HepG2 (cell line): Measurements from ENCODE around the gene KLF6. TPM values are rescaled to one million over a fixed set of nuclear protein-coding genes. Genes with fewer than 3 reads are reported as not detected.

Source experiments
- ARNT ChIP-seq: fragments of 450-650 bp; IDR thresholded peaks from 2 replicates; pipeline ENCODE4 v1.6.1; 2017
- HES4 ChIP-seq: sonication (generic); formaldehyde crosslinking; IDR thresholded peaks from 2 replicates; pipeline ENCODE4 v1.9.0; 2021; ENCODE audit warnings: mild to moderate bottlenecking, missing genetic modification reagents, borderline replicate concordance
- HOXA3 ChIP-seq: sonication (generic); formaldehyde crosslinking; IDR thresholded peaks from 2 replicates; pipeline ENCODE4 v1.5.0; 2020; ENCODE audit warnings: missing genetic modification reagents
- HOXA5 ChIP-seq: sonication (generic); formaldehyde crosslinking; IDR thresholded peaks from 2 replicates; pipeline ENCODE4 v1.4.0; 2020; ENCODE audit warnings: missing genetic modification reagents
- NFYC ChIP-seq: IDR thresholded peaks from 2 replicates; pipeline ENCODE4 v1.6.1; 2016; ENCODE audit warnings: missing genetic modification reagents, missing compliant biosample characterization
- RXRB ChIP-seq: IDR thresholded peaks from 2 replicates; pipeline ENCODE4 v1.6.1; 2016; ENCODE audit warnings: borderline replicate concordance, missing genetic modification reagents, missing compliant biosample characterization
- SRF ChIP-seq: IDR thresholded peaks from 2 replicates; pipeline ENCODE4 v1.6.1; 2011; ENCODE audit warnings: mild to moderate bottlenecking, low read depth, low read length, moderate library complexity
- ZBTB37 ChIP-seq: sonication (generic); formaldehyde crosslinking; IDR thresholded peaks from 2 replicates; pipeline ENCODE4 v1.4.0; 2020; ENCODE audit warnings: mild to moderate bottlenecking, missing genetic modification reagents
- ZBTB40 ChIP-seq, 2 experiments: fragments of 450-650 bp in 1 of 2; sonication (generic) in 1 of 2; formaldehyde crosslinking in 1 of 2; IDR thresholded peaks; 2 replicates each; pipeline versions ENCODE4 v1.6.1 to v1.8.0; 2016 to 2022; ENCODE audit warnings: antibody characterized with exemption in 1 of 2, mild to moderate bottlenecking in 1 of 2, missing genetic modification reagents in 1 of 2
- ZNF12 ChIP-seq: sonication (generic); formaldehyde crosslinking; IDR thresholded peaks from 2 replicates; pipeline ENCODE4 v1.5.0; 2020; ENCODE audit warnings: missing genetic modification reagents
- ZNF513 ChIP-seq: sonication (generic); formaldehyde crosslinking; conservative IDR thresholded peaks from 2 replicates; pipeline ENCODE4 v1.5.0; 2020; ENCODE audit warnings: missing genetic modification reagents
- ZSCAN21 ChIP-seq: sonication (generic); formaldehyde crosslinking; IDR thresholded peaks from 2 replicates; pipeline ENCODE4 v1.8.0; 2022; ENCODE audit warnings: mild to moderate bottlenecking, missing genetic modification reagents, moderate library complexity, borderline replicate concordance
- polyA plus RNA-seq, 8 experiments: library from polyadenylated mRNA; depleted of rRNA in 3 of 8; stranded (reverse) in 7 of 8; unstranded in 1 of 8; fragments of >200 nt; fragmentation: Illumina TruSeq in 4 of 8; extraction: Trizol in 4 of 8; gene quantifications; 2 replicates each; pipeline versions ENCODE4 v1.2.1 to v1.2.3, GENCODE V29; 2011 to 2016; ENCODE audit warnings: low read depth in 4 of 8, missing spikeins in 1 of 8, mixed read lengths in 1 of 8; ENCODE audit not compliant: insufficient read depth in 1 of 8
- total RNA-seq, 5 experiments: library from RNA; depleted of rRNA; stranded (reverse); fragments of >200 nt; fragmentation: Illumina TruSeq; extraction: Trizol; gene quantifications; 2 replicates each; pipeline ENCODE4 v1.2.3, GENCODE V29; 2016; ENCODE audit warnings: low read depth in 1 of 5
- TF ChIP-seq, protein P1 (sequence below), 2 experiments: fragments of 450-650 bp in 1 of 2; sonication (generic) in 1 of 2; formaldehyde crosslinking; IDR thresholded peaks; 2 replicates each; pipeline versions ENCODE4 v1.5.0 to v1.8.0; 2020 to 2022; ENCODE audit warnings: mild to moderate bottlenecking in 1 of 2, missing genetic modification reagents in 1 of 2
- TF ChIP-seq, protein P2 (sequence below): sonication (generic); formaldehyde crosslinking; IDR thresholded peaks from 2 replicates; pipeline ENCODE4 v1.4.0; 2020; ENCODE audit warnings: mild to moderate bottlenecking, missing genetic modification reagents

Gene KLF6
- total and polyA plus RNA-seq, 2 of the 13 experiments (the other 11 are each of a cell fraction or from before 2014, with no cell fraction given): 27.0 to 71.9 TPM

GRCh38 chr10:3785251-3785850 lies 342 bp upstream of the KLF6 start (continued):
- TF ChIP-seq ZBTB40 (IDR thresholded peaks at IDR 0.05): no peak
- TF ChIP-seq ZBTB40 (CRISPR knock-in tag; IDR thresholded peaks at IDR 0.05): peak; percentile 29; the same call in 1 of the 2 replicates
- TF ChIP-seq RXRB (CRISPR knock-in tag): peak; percentile 23; the same call in 1 of the 2 replicates
- TF ChIP-seq, protein P1, sequence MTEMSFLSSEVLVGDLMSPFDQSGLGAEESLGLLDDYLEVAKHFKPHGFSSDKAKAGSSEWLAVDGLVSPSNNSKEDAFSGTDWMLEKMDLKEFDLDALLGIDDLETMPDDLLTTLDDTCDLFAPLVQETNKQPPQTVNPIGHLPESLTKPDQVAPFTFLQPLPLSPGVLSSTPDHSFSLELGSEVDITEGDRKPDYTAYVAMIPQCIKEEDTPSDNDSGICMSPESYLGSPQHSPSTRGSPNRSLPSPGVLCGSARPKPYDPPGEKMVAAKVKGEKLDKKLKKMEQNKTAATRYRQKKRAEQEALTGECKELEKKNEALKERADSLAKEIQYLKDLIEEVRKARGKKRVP (CRISPR knock-in tag; IDR thresholded peaks at IDR 0.05): peak in 1 of 2 experiments; percentile 14; a peak in 1 of 4 replicates
- TF ChIP-seq HOXA5 (CRISPR knock-in tag): peak; percentile 78
- TF ChIP-seq ARNT: no peak
- peak; percentile 7; the same call in 1 of the 2 replicates for TF ChIP-seq ZNF513 (CRISPR knock-in tag)
- TF ChIP-seq SRF: 0 out of 2 replicates have a peak, but pooled peaks have one; percentile 3
- TF ChIP-seq ZSCAN21 (CRISPR knock-in tag): 0 out of 2 replicates have a peak, but pooled peaks have one; percentile 57
- TF ChIP-seq, protein P2, sequence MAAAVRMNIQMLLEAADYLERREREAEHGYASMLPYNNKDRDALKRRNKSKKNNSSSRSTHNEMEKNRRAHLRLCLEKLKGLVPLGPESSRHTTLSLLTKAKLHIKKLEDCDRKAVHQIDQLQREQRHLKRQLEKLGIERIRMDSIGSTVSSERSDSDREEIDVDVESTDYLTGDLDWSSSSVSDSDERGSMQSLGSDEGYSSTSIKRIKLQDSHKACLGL: peak; percentile 22; the same call in 1 of the 2 replicates
- TF ChIP-seq ZNF12: 0 out of 2 replicates have a peak, but pooled peaks have one; percentile 41
- peak; percentile 80 for TF ChIP-seq HES4 (CRISPR knock-in tag)
- TF ChIP-seq ZBTB37 (CRISPR knock-in tag): no peak
- peak; percentile 48; the same call in 1 of the 2 replicates for TF ChIP-seq HOXA3 (CRISPR knock-in tag)
- TF ChIP-seq NFYC (CRISPR knock-in tag): peak; percentile 93
